CD4-positive, alpha-beta T cell treated with Interleukin-1 beta for 1 hour (primary cell): ENCODE results near the gene ASB15.

Source experiments
- DNase-seq, 2 donors: peaks; one replicate each; pipeline ENCODE4 v3.0.0-alpha.2; 2020 to 2022

ASB15 gene

DNA sequence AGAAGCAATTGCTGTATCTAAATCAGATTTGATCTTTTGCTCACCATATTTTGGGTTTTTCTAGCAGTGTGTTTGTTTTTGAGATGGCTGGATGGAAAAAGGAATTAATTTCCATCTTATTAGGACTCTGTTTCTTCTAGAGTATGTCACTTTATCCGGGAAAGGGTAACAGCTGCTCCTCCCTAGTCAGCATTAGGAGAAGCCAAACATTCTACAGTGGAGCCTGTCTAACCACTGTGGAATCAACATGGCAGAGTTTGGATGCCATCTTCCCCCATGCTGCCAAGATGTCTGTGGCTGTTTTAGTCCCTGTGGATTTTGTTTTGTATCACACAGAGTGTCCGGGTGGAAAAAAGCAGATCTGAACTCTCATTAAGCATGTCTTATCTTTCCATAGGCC is 38.0 kb downstream of the ASB15 start:
- DNase-seq: no peak

GRCh38 chr7:123640583-123640982 is 39.0 kb downstream of the ASB15 start:
- DNase-seq: no peak

GRCh38 chr7:123641901-123642300 is 40.3 kb downstream of the ASB15 start:
- no peak for DNase-seq

- no peak for DNase-seq
Measured at GRCh38 chr7:123643495-123644441, 42.1 kb downstream of the ASB15 start.

GRCh38 chr7:123645516-123645915 is 43.9 kb downstream of the ASB15 start:
- DNase-seq: no peak

DNA sequence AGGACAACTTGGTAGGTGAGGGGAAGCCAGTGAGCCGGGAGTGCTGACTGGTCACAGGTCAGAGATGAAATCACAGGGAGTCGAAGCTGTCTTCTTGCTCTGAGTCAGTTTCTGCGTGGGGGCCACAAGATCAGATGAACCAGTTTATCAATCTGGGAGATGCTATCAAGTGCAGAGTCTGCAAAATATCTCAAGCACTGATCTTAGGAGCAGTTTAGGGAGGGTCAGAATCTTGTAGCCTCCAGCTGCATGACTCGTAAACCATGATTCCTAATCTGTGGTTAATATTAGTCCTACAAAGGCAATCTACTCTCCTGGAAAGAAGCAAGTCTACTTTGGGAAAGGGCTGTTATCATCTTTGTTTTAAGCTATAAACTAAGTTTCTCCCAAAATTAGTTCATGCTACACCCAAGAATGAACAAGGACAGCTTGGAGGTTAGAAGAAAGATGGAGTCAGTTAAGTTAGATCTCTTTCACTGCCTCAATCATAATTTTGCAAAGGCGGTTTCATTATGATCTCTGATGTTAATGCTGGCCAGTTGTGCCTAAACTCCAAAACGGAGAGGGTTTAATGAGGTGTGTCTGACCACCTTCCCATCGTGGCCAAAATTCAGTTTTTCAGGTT is 45.6 kb downstream of the ASB15 start:
- DNase-seq: no peak

- no peak for DNase-seq
Measured at GRCh38 chr7:123649964-123650363, 48.3 kb downstream of the ASB15 start.

- DNase-seq: no peak
Measured at GRCh38 chr7:123650595-123650994, 49.0 kb downstream of the ASB15 start.

DNA sequence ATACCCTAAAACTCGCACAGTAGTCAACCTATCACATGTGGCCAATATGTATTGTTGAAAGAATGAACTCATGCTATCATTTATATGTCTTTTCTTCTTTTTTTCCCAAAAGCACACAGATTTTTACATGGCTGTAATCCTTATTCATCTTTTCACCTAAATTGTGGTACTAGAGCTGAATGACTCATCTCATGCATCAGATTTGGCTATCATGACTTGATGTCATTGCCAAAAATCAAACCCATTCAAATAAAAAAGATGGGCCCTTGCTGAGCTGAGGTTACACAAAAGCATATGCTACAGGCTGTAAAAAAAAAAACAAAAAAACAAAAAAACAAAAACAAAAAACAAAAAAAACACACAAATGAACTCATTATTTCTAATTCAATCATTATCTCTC is 50.8 kb downstream of the ASB15 start:
- no peak for DNase-seq

- DNase-seq: no peak
Measured at GRCh38 chr7:123653162-123653561, 51.5 kb downstream of the ASB15 start.

DNA sequence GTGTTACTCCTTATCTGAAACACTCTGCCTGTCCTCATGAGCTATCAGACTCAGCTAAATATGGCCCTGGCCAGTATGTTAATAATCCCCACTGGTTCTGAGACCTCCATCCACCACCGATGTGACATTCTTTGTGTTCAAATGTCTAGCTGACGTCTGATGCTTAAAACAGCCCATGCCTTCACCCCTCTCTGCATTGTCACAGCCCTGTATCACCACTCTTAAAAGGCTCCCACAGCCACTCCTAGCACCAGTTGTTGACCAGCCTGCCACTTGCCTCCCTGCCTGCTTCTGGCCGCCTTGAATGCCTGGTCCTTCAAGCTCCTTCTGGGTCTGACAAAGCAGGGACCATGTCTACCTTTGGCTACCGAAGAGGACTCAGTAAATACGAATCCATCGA is 54.0 kb downstream of the ASB15 start, which contains the start of gene LMOD2:
TSS of gene LMOD2 (plus strand) at position 253 of the 400 bp plus-strand sequence. CDS start at position 351, 98 bp downstream.
- DNase-seq: no peak

- DNase-seq: no peak
Measured at GRCh38 chr7:123656544-123657303, 55.1 kb downstream of the ASB15 start.

DNA sequence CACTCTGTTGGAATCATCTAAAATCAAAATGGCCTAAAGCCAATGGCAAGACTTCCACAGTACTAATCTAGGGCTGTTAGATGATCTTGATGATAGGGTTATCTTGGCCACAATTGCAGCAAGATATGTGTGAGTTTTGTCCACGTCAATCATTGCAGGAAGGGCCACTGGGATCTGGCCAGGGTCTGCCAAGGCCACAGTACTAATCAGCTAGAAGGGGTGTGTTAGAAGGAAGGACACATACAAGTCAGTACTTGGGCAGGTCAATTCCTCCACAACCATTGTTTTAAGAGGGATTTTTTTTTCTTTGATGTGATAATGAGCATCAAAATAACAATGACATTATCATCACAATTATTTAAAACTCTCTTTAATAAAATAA is 55.7 kb downstream of the ASB15 start:
- DNase-seq: no peak

- DNase-seq: no peak
Measured at GRCh38 chr7:123658023-123658422, 56.4 kb downstream of the ASB15 start.

- no peak for DNase-seq
Measured at GRCh38 chr7:123660514-123661354, 59.1 kb downstream of the ASB15 start.

- DNase-seq: no peak
Measured at GRCh38 chr7:123661765-123662164, 60.1 kb downstream of the ASB15 start.

DNA sequence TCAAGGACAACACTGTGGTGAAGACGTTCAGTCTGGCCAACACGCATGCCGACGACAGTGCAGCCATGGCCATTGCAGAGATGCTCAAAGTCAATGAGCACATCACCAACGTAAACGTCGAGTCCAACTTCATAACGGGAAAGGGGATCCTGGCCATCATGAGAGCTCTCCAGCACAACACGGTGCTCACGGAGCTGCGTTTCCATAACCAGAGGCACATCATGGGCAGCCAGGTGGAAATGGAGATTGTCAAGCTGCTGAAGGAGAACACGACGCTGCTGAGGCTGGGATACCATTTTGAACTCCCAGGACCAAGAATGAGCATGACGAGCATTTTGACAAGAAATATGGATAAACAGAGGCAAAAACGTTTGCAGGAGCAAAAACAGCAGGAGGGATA is 60.7 kb downstream of the ASB15 start:
- DNase-seq: no peak

DNA sequence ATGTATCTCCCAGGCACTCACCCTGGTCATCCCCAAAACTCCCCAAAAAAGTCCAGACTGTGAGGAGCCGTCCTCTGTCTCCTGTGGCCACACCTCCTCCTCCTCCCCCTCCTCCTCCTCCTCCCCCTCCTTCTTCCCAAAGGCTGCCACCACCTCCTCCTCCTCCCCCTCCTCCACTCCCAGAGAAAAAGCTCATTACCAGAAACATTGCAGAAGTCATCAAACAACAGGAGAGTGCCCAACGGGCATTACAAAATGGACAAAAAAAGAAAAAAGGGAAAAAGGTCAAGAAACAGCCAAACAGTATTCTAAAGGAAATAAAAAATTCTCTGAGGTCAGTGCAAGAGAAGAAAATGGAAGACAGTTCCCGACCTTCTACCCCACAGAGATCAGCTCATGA is 61.1 kb downstream of the ASB15 start:
- DNase-seq: no peak

DNA sequence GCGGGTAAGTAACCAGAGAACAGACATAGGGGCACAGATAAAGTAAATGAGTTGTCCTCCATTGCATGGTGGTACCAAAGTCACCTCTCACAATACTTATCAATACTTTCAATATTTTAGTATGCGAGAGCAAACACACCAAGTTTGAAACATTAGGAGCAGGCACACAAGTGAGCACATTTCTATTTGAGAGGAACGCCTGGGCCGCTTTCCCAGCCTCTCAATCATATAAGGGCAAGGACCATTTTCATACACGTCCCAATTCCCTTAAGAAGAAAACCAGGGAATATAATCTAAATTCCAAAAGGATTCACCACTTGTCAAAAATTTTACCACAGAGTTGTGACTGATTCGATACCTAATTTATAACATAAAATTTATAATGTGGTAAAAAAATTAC is 61.6 kb downstream of the ASB15 start:
- DNase-seq: no peak

GRCh38 chr7:123665157-123665556 is 63.5 kb downstream of the ASB15 start:
- no peak for DNase-seq

DNA sequence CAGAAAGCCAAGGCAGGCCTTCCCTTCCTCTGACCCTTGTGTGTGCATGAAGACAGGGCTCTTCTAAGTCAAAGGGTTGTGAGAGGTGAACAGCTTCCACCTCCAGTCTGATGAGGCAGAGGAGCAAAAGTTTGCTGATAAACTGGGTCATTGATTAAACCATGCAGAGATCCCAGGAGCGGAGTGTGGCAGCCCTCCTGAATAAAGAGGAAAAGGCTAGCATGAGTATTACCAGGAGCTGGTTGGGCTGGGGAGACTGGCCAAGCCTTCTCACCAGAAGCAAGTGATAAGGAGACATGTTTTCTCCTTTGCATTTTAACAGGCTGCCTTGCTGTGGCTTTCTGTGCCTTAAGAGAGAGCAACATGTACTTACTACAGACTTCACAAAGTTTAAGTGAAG is 64.3 kb downstream of the ASB15 start:
- no peak for DNase-seq

DNA sequence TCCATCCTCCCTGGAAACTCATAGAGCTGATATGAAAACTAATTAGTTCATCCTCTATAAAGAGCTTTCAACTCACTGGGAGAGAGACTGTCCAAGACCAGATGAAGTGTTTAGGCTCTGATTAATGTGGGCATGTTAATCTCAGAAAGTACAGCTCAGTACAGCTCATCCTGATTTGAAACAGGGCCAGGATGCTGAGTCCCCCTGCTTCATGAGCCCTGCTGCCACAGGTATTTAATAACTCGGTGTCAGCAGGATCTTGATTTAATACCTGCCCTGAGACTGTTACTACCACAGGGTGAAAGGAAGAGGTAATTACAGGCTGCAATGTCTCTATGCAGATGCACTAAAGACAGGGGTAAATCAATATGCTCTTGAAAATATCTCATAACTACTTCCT is 64.9 kb downstream of the ASB15 start:
- DNase-seq: no peak

GRCh38 chr7:123669485-123669884 is 67.9 kb downstream of the ASB15 start:
- no peak for DNase-seq
